Neural progenitor cell (in vitro differentiated cells): Measurements from ENCODE around the gene NME9.

ENCODE experiments used
- CTCF ChIP-seq: fragments of 200-600 bp; sonication (generic); IDR thresholded peaks from 2 replicates; pipeline ENCODE4 v1.5.1; 2017; ENCODE audit warnings: antibody characterized with exemption, mild to moderate bottlenecking
- EZH2 ChIP-seq: fragments of 200-600 bp; sonication (generic); IDR thresholded peaks from 2 replicates; pipeline ENCODE4 v1.6.1; 2017; ENCODE audit warnings: antibody characterized with exemption, mild to moderate bottlenecking, moderate library complexity

- TF ChIP-seq CTCF (no peak), EZH2 (no peak)
Observed at GRCh38 chr3:138354376-138354775, 24.7 kb upstream of the NME9 start.
